ENCODE measurements around the gene NELL2. TPM values are rescaled to one million over a fixed set of nuclear protein-coding genes. Genes with fewer than 3 reads are reported as not detected.

Gene NELL2
- total RNA-seq, 2 donors from 2014 or later, result 0.31 to 0.52 TPM

DNA sequence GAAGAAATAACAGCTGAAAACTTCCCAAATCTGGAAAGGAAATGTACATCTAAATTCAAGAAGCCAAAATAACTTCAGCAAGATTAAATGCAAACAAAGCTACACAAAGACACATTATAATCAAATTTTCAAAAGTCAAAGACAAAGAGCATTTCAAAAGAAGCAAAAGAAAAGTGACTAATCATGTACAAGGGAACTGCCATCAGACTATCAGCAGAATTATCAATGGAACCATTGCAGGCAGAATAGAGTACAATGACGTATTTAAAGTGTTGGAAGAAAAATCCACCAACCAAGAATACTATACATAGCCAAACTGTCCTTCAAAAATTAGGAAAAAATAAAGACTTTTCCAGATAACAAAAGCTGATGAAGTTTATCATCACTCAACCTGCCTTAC, 147.5 kb downstream of the NELL2 start:
- TF ChIP-seq, protein P1, sequence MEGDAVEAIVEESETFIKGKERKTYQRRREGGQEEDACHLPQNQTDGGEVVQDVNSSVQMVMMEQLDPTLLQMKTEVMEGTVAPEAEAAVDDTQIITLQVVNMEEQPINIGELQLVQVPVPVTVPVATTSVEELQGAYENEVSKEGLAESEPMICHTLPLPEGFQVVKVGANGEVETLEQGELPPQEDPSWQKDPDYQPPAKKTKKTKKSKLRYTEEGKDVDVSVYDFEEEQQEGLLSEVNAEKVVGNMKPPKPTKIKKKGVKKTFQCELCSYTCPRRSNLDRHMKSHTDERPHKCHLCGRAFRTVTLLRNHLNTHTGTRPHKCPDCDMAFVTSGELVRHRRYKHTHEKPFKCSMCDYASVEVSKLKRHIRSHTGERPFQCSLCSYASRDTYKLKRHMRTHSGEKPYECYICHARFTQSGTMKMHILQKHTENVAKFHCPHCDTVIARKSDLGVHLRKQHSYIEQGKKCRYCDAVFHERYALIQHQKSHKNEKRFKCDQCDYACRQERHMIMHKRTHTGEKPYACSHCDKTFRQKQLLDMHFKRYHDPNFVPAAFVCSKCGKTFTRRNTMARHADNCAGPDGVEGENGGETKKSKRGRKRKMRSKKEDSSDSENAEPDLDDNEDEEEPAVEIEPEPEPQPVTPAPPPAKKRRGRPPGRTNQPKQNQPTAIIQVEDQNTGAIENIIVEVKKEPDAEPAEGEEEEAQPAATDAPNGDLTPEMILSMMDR (IDR thresholded peaks at IDR 0.05), result no peak
- Histone ChIP-seq H3K36me3 (no peaks in the 10 kb centered on the region), H3K4me3 (no peak overlapping the region), H3K9me3 (peaks cover 0 to 46% of the 10 kb centered on the region in 2 donors), H3K4me1 (no peaks in the 10 kb centered on the region), H3K27me3 (no peaks in the 10 kb centered on the region), H3K27ac (no peak overlapping the region)
- no peak for DNase-seq (ENCODE audit: low spot score)

DNA sequence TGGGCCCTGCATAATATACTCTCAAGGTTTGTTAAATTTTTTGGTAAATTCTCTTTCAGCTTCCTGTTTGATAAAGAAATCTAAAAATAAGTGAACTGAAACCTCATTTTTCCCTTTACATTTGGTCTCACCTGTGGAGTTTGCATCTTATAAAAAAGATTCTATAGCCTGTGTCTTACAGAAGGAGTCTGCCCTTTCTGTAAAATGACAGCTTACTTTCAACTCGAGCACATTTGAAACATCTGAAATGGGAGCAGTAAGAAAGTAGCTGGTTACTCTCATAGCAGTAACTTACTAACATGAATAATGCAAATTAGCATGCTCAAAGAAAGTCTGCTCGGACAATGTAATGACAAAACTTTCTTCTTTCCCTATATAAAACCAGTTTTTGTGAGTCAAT, 155.8 kb downstream of the NELL2 start:
- Histone ChIP-seq H3K4me1 (no peaks in the 10 kb centered on the region), H3K36me3 (no peaks in the 10 kb centered on the region), H3K27me3 (no peaks in the 10 kb centered on the region), H3K9me3 (no peaks in the 10 kb centered on the region), H3K4me3 (no peak overlapping the region), H3K27ac (no peak overlapping the region)
- DNase-seq (ENCODE audit: low spot score), result no peak
- TF ChIP-seq, protein P1 (IDR thresholded peaks at IDR 0.05), result no peak

DNA sequence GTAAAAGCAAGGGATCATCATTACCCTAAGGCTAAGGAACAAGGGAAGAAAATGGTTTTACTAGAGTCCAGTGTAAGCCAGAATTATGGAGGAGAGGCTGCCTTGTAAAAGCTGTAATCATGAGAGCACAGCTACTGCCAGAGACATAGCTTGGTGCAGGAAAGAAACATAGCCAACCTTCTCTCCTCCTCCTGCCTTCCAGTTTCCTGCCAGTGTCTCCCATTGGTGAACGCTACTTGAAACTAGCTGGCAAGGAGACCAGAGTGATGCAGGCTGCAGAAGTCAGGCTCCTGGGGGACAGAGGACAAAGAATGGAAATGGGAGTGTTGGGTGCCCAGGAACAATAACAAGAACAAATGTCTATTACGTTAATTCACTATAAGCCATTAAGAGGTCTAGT, 158.5 kb downstream of the NELL2 start:
- DNase-seq (ENCODE audit: low spot score), result no peak
- H3K4me3 ChIP-seq, result no peak overlapping the region
- TF ChIP-seq, protein P1 (IDR thresholded peaks at IDR 0.05), result no peak

DNA sequence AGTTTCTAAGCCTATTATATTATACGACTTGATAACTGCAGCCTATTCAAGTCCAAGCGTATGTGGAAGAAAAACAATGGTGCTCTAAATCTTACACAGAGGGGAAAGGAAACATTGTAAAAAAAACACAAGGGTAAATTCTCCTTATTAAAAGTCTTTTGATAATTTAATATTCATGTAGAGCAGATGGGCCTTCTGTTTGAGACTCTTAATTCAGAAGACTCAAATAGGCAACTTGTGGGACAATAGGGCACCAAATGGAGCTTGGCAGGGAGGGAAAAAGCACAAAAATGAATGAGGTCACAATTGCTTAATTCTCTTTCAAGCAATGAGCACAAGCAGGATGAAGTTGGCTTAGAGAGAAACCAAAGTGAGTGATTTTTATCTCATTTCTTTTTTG, 159.4 kb downstream of the NELL2 start:
- Histone ChIP-seq H3K4me3 (no peak overlapping the region), H3K36me3 (no peaks in the 10 kb centered on the region), H3K4me1 (no peaks in the 10 kb centered on the region), H3K9me3 (no peaks in the 10 kb centered on the region), H3K27me3 (no peaks in the 10 kb centered on the region), H3K27ac (no peak overlapping the region)
- no peak for DNase-seq (ENCODE audit: low spot score)
- TF ChIP-seq, protein P1 (IDR thresholded peaks at IDR 0.05), result no peak

More for the DNA sequence above, 158.5 kb downstream of the NELL2 start:
- no peaks in the 10 kb centered on the region for H3K4me1 ChIP-seq
- H3K27me3 ChIP-seq, result no peaks in the 10 kb centered on the region
- no peaks in the 10 kb centered on the region for H3K9me3 ChIP-seq
- H3K27ac ChIP-seq, result no peak overlapping the region
- H3K36me3 ChIP-seq, result no peaks in the 10 kb centered on the region

DNA sequence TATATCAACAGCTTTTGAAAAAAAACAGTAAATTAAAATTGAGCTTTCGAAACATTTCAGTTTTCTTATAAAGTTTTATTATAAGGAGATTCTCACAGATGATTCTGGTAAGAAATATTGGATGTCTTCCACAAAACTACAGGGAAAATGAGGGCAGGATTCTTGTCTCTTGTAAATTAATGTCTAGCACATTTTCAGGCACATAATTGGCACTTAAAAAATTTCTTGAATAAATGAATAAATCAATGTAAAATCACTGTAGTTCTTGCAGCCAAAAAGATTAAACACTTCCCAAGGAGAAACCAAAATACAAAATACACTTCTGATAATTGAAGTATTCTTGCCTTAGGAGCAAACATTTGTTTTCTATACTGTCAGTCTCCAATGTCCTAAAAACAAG, 164.4 kb downstream of the NELL2 start:
- Histone ChIP-seq H3K27me3 (no peaks in the 10 kb centered on the region), H3K4me1 (no peaks in the 10 kb centered on the region), H3K36me3 (no peaks in the 10 kb centered on the region), H3K27ac (no peak overlapping the region), H3K4me3 (no peak overlapping the region), H3K9me3 (no peaks in the 10 kb centered on the region)
- TF ChIP-seq, protein P1 (IDR thresholded peaks at IDR 0.05), result no peak
- DNase-seq (ENCODE audit: low spot score), result no peak

DNA sequence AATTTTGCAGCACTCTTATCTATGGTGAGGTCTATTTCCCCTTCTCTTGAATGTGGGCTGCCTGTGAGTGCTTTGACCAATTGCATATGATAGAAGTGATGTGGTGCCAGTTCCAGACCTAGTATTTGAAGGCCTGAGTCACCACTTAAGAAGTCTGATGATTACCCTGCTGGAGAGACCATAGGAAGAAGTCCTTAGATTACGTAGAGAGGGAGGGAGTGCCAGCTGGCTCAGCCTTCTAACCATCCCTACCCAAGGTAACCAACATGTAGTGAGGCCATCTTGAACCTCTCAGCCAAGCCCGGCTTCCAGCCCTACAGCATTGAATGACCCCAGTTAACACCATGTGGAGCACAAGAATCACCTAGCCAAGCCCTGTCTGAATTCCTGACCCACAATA, 166.9 kb downstream of the NELL2 start:
- no peaks in the 10 kb centered on the region for H3K9me3 ChIP-seq
- DNase-seq (ENCODE audit: low spot score), result no peak
- no peak overlapping the region for H3K27ac ChIP-seq
- no peaks in the 10 kb centered on the region for H3K4me1 ChIP-seq
- TF ChIP-seq, protein P1 (IDR thresholded peaks at IDR 0.05), result no peak
- H3K4me3 ChIP-seq, result no peak overlapping the region
- H3K36me3 ChIP-seq, result no peaks in the 10 kb centered on the region
- no peaks in the 10 kb centered on the region for H3K27me3 ChIP-seq

Measured in right atrium auricular region (tissue), 2 donors.